SK-N-DZ (cell line): ENCODE results near the gene SRRM4.
"Not testable (repeated sequence)": the region's sequence is repeated elsewhere in the genome, so short reads cannot be mapped to it uniquely, and the experiment has no call there.

ENCODE experiments used
- DNase-seq: peaks from one replicate; pipeline ENCODE4 v3.0.0-alpha.2; 2015; ENCODE audit warnings: low spot score

Gene SRRM4

GRCh38 chr12:119008691-119009221 lies 27.4 kb downstream of the SRRM4 start:
- peak; percentile 96 for DNase-seq

- no peak for DNase-seq
These were observed 29.9 kb downstream of the SRRM4 start for GRCh38 chr12:119011231-119011630.

DNA sequence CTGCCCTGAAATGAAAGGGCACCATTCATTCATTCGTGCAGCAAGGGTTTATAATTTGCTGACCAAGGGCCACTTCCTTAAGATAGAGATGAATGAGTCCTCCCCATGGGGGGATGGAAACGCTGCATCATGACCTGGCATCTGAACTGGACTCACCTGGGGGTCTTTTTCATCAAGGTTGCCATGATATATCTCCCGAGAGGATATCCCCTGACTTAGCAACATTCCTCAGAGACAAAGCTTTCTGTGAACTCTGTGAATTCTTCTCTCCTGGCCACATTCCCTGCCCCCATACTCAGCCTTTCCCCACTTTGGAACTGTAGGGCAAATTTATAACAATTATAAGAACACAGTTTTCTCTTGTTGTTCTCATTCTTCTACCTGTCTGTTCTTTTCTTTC lies 30.8 kb downstream of the SRRM4 start:
- no peak for DNase-seq

DNA sequence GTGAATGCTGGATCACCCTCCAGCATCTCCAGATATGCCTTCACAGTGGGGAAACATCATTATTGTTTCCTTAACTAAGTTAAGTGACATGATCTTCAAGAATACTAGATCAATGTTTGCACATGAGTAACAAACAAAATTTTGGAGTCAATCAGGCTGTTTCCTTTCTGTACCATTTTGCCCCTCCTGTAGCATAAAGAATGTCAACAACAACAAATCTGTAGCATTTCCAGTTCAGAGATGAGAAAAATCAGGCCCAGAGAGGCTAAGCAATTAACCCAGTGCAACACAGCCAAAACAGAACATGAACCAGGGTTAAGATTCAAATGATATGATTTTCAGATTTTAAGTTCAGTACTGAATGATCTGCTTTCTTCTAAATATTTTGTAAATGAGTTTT lies 31.7 kb downstream of the SRRM4 start:
- no peak for DNase-seq

- no peak for DNase-seq
These were observed 33.0 kb downstream of the SRRM4 start for GRCh38 chr12:119014368-119014767.

DNA sequence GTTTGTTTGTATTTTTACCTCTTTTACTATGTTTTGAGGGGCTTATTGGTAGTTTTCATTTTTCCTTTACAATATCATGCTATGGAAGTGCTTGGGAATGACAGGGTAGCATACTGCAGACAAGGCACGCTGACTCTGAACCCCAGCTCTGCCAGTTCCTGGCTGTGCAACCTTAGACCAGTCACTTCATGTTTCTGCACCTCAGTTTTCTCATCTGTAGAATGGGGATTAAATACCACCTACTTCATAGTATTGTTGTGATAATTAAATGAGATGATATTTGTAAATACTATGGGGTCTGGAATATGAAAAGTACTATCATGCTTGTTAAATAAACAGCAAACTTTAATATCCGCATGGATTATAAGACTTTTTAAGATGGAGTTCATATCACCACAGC lies 35.4 kb downstream of the SRRM4 start:
- DNase-seq = no peak

DNA sequence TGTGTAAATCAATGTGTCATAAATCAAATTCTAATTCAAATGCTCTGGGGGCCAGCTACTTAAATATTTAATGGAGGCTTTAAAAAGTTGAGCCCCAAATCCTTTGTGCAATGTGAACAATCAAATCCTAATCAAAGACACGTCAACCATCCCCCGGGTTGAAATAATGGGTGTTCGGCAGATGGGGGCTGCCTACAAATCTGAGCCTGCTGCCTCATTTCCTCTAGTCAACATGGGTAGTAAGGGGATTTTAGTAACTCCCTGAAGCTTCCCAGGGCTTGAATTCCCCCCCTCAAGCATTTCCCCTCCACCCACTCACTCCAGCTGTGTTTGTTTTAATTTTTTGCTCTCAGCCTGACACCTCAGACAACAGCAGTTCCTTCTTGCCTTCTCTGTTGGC lies 37.8 kb downstream of the SRRM4 start:
- DNase-seq = no peak

GRCh38 chr12:119020406-119021360 lies 39.3 kb downstream of the SRRM4 start:
- peak; percentile 17 for DNase-seq

- no peak for DNase-seq
These were observed 43.0 kb downstream of the SRRM4 start for GRCh38 chr12:119024356-119024755.

GRCh38 chr12:119025786-119026185 lies 44.4 kb downstream of the SRRM4 start:
- DNase-seq = no peak

- not testable (repeated sequence) for DNase-seq
These were observed 52.0 kb downstream of the SRRM4 start for GRCh38 chr12:119033332-119033731.

- peak; percentile 53 for DNase-seq
These were observed 55.8 kb downstream of the SRRM4 start for GRCh38 chr12:119036878-119037825.

DNA sequence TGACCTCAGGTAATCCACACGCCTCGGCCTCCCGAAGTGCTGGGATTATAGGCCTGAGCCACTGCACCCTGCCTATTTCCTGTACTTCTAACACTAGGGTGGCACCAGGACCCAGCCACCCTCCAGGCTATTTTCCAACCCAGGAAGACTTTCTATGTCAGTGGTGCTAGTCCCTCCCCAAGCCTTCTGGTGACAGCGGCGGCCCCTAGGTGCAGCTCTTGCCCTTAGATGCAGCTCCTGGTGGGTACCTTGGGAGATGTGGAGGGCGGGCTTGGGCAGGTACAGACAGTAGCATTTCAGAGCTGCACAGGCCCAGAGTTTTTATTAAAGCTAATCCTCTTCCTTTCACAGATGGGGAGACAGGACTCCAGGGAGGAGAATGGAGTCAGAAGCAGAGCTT lies 62.8 kb downstream of the SRRM4 start:
- no peak for DNase-seq

DNA sequence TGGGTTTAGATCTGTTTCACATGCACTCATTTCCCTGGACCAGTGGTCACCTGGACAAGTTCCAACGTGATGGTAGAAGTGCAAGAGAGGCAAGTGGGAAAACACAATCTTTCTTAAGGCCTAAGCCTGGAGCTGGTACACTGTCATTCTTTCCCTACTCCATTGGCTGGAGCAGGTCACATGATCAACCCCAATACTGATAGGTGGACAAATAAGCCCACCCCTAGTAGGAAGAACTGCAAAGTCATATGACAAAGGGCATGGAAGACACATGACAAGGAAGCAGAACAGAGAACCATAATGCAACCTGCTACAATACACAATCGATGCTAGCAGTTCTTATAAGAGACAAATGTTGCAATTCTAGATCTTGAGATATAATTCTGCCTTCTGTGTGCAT lies 66.3 kb downstream of the SRRM4 start:
- no peak for DNase-seq

DNA sequence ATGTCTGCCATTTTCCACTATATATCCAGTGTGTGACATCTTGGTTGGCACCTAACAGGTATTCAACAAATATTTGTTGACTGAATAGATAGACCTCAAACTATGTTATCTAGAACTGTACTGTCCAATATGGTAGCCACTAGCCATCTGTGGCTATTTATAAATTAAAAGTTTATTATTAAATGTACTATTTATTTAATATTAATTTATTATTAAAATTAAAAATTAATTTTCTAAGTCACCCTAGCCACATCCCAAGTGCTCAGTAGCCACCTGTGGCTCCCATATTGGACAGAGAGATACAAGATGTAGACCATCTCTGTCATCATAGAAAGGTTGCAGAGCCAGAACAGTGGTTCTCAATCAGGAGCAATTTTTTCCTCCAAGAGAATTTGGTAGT lies 69.3 kb downstream of the SRRM4 start:
- no peak for DNase-seq

DNA sequence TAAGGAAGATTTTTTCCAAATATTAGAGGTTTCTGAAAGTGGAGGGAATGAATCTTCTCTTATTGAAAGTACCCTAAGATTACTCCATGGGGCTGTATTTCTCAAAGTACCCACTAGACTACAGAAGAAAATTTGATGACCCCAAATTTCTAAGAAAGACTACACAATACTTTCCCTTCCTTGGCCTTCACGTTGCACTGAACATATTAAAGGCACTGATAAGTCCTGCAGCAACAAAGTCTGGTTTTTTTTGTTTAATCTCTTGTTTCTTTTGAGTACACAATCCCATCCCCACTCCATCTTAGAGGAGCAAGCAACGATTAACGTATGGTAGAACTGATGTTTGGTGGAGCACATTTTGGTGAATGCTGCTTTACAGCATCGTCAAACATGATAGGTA lies 70.1 kb downstream of the SRRM4 start:
- DNase-seq = no peak

DNA sequence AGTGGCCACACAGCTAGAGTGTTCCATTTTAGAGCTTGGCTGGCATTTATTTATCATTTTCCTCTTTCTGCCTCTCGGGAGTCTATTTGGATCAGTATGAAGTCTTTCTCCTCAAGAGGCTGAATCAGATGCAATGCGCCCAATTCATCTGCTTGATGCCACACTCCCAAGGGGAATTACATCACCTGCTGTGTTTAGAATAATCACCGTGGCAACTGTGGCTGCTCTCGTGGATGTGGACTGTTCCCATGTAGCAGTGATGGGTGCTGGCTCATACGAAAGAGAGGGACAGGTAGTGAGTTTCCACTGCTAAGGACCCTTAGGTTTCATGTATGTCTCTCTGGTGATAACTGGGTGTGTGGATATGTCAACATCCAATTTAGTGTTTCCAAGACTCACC lies 70.7 kb downstream of the SRRM4 start:
- DNase-seq = no peak

- DNase-seq = no peak
These were observed 74.6 kb downstream of the SRRM4 start for GRCh38 chr12:119055977-119056376.

DNA sequence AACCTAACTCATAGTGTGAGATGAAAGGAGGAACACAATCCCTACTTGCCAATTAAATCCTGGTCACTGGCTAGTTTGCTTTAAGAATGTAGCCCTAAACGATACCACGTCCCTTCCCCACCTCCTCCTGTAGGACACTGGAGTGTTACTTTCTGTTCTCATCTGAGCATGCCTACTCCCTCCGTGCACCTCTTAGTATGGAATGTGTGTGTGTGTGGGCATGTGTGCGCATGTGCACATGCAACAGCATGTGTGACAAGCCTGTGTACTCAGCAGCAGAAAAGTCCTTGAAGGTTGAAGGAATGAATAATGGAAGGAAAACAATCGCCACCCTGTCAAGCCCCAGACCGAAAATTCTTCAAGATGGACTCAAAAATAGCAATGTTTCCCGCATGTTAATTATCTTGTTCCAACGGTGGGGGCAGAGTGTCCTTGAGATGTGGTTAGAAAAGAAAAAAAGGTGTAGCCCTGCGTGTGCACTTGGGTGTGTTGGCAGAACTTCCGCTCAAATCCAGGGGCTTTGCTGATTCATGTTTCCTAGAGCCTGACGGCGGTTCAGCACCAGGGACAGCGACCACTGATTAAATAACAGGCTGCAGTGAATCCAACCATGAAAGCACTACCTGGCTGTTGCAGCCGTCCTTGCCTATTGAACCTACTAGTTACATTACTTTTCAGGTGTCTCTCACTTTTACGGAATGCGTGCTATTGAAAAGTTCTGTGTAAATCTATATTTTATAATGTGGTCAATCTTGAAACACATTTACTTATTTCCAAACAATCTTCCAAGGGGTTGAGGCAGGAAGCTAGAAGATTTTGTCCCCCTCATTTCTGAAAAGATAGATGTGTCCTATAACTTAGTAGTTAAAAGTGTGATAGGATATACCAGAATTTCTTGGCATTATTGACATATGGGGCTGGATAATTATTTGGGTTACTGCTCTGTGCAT lies 79.8 kb downstream of the SRRM4 start:
- DNase-seq = peak; percentile 59

DNA sequence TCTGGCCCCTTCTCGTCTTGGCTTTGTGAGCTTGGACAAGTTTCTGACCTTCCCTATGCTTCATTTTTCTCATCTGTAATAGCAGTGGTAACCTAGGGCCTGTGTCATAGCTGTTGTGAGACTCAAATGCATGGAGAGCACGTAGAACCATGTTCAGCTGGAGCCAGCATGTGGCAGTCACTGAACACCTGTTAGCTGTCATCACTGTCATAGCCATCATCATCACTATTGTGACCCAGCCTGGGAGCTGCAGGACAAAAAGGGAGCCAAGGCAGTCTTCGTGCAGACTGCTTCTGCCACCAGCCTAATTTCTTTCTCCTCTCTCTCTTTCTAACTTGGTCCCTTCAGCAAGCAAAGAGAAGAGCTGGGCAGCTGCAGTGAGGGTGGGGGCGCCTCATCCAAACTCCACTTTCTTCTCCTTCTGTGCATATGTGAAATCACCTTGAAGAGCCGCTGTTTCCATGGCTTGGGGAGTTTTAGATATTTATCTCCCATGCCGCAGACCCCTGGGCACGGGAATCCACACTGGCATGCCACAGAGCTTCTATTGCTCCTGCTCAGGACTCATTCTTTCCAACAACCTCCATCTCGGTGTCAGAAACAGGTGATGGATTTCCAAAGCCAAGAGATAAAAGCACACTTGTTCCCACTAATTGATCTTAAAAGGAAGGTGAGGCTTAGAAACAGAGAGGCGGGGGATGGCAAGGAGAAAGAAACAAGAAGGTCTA lies 87.0 kb downstream of the SRRM4 start:
- DNase-seq = peak; percentile 68
